ENCODE data around the gene RIPOR1.

Gene RIPOR1

GRCh38 chr16:67543582-67543981 lies 15.0 kb downstream of the RIPOR1 start:
- no peak for DNase-seq (ENCODE audit: low read depth in 1 of 2, low spot score in 1 of 2)
- no peak overlapping the region for H3K27ac ChIP-seq (replicated peaks)
- no peak overlapping the region for H3K4me3 ChIP-seq (replicated peaks; ENCODE audit: insufficient read depth, low read length)
- no peaks in the 10 kb centered on the region for H3K27me3 ChIP-seq (ENCODE audit: insufficient read depth, poor library complexity, severe bottlenecking)
- TF ChIP-seq GABPA (IDR thresholded peaks at IDR 0.05; ENCODE audit: low read depth) (no peak), SPI1 (IDR thresholded peaks at IDR 0.05; ENCODE audit: borderline replicate concordance, low read depth) (no peak), REST (IDR thresholded peaks at IDR 0.05; ENCODE audit: insufficient replicate concordance, low read depth) (no peak), CTCF (IDR thresholded peaks at IDR 0.05; ENCODE audit: insufficient read depth, low read length) (no peak), POLR2AphosphoS5 (IDR thresholded peaks at IDR 0.05; ENCODE audit: low read depth) (no peak)

GRCh38 chr16:67544329-67544841 lies 15.8 kb downstream of the RIPOR1 start:
- Histone ChIP-seq H3K4me3 (replicated peaks; ENCODE audit: insufficient read depth, low read length) (no peak overlapping the region), H3K27me3 (ENCODE audit: insufficient read depth, poor library complexity, severe bottlenecking) (no peaks in the 10 kb centered on the region), H3K27ac (replicated peaks) (no peak overlapping the region)
- no peak for TF ChIP-seq CTCF (IDR thresholded peaks at IDR 0.05; ENCODE audit: insufficient read depth, low read length)
- TF ChIP-seq REST (IDR thresholded peaks at IDR 0.05; ENCODE audit: insufficient replicate concordance, low read depth): no peak
- no peak for TF ChIP-seq GABPA (IDR thresholded peaks at IDR 0.05; ENCODE audit: low read depth)
- DNase-seq (ENCODE audit: low read depth in 1 of 2, low spot score in 1 of 2): no peak

GRCh38 chr16:67544844-67545664 lies 16.4 kb downstream of the RIPOR1 start:
- H3K27me3 ChIP-seq (ENCODE audit: insufficient read depth, poor library complexity, severe bottlenecking): no peaks in the 10 kb centered on the region
- no peak overlapping the region for H3K4me3 ChIP-seq (replicated peaks; ENCODE audit: insufficient read depth, low read length)
- DNase-seq (ENCODE audit: low read depth in 1 of 2, low spot score in 1 of 2): no peak
- no peak for TF ChIP-seq POLR2AphosphoS5 (IDR thresholded peaks at IDR 0.05; ENCODE audit: low read depth)
- no peak for TF ChIP-seq SPI1 (IDR thresholded peaks at IDR 0.05; ENCODE audit: borderline replicate concordance, low read depth)
- TF ChIP-seq GABPA (IDR thresholded peaks at IDR 0.05; ENCODE audit: low read depth): no peak
- TF ChIP-seq CTCF (IDR thresholded peaks at IDR 0.05; ENCODE audit: insufficient read depth, low read length): no peak
- TF ChIP-seq REST (IDR thresholded peaks at IDR 0.05; ENCODE audit: insufficient replicate concordance, low read depth): no peak
- H3K27ac ChIP-seq (replicated peaks): no peak overlapping the region
